ENCODE measurements around the gene PALLD.

GRCh38 chr4:168508683-168509082, 11.8 kb downstream of the PALLD start:
- TF ChIP-seq REST (IDR thresholded peaks at IDR 0.05; ENCODE audit: borderline replicate concordance in 1 of 2, low read depth in 1 of 2, low read length in 2 of 2) (no peak), EZH2 (conservative IDR thresholded peaks at IDR 0.05; ENCODE audit: low read depth, low read length) (no peak), JUNB (CRISPR knock-in tag; IDR thresholded peaks at IDR 0.05; ENCODE audit: borderline replicate concordance) (no peak), RARA (CRISPR knock-in tag; IDR thresholded peaks at IDR 0.05) (no peak), YY1 (IDR thresholded peaks at IDR 0.05; ENCODE audit: insufficient read depth, insufficient replicate concordance, low read depth, low read length) (no peak), ZNF235 (CRISPR knock-in tag; IDR thresholded peaks at IDR 0.05; ENCODE audit: borderline replicate concordance) (no peak), MYNN (CRISPR knock-in tag; IDR thresholded peaks at IDR 0.05; ENCODE audit: low read depth) (no peak), ZNF24 (IDR thresholded peaks at IDR 0.05) (no peak), NCOR1 (IDR thresholded peaks at IDR 0.05; ENCODE audit: borderline replicate concordance, low read length) (no peak)
